Mesodermal cell (in vitro differentiated cells): Measurements from ENCODE around the gene OR6C3. TPM values are rescaled to one million over a fixed set of nuclear protein-coding genes. Genes with fewer than 3 reads are reported as not detected.
"Not testable (repeated sequence)": the region's sequence is repeated elsewhere in the genome, so short reads cannot be mapped to it uniquely, and the experiment has no call there.

Experiments
- H3K27ac ChIP-seq: 2 replicates; pipeline ENCODE4 v1.7.0; 2013; ENCODE audit warnings: mild to moderate bottlenecking, low read depth, low read length, moderate library complexity; ENCODE audit not compliant: severe bottlenecking
- H3K36me3 ChIP-seq: 2 replicates; pipeline ENCODE4 v1.7.1; 2013; ENCODE audit warnings: mild to moderate bottlenecking, low read length, moderate library complexity; ENCODE audit not compliant: control insufficient read depth, insufficient read depth
- H3K4me1 ChIP-seq: one replicate; pipeline ENCODE4 v1.7.1; 2013; ENCODE audit warnings: mild to moderate bottlenecking, low read length; ENCODE audit not compliant: insufficient read depth, control insufficient read depth, poor library complexity, severe bottlenecking
- H3K4me3 ChIP-seq: 2 replicates; pipeline ENCODE4 v1.7.0; 2013; ENCODE audit warnings: low read length, control low read depth, mild to moderate bottlenecking; ENCODE audit not compliant: insufficient read depth, poor library complexity, severe bottlenecking; ENCODE audit errors: extremely low read depth
- H3K9me3 ChIP-seq: 2 replicates; pipeline ENCODE4 v1.7.1; 2013; ENCODE audit warnings: mild to moderate bottlenecking, low read length, moderate library complexity; ENCODE audit not compliant: control insufficient read depth
- WGBS, 2 experiments: methylation state at CpG; one replicate each; pipeline ENCODE4 v1.1.5; 2013; ENCODE audit warnings: missing lambda C conversion rate in 2 of 2; ENCODE audit not compliant: insufficient coverage in 2 of 2; 5-methylcytosine and 5-hydroxymethylcytosine counted together
- polyA plus RNA-seq, 2 experiments: library from polyadenylated mRNA; stranded (reverse); fragments of 50-300 nt; gene quantifications; one replicate each; pipeline ENCODE4 v1.2.3, GENCODE V29; 2013

OR6C3 gene
- not detected for polyA plus RNA-seq (2013, experiment 1 of 2)
- not detected for polyA plus RNA-seq (2013, experiment 2 of 2)

DNA sequence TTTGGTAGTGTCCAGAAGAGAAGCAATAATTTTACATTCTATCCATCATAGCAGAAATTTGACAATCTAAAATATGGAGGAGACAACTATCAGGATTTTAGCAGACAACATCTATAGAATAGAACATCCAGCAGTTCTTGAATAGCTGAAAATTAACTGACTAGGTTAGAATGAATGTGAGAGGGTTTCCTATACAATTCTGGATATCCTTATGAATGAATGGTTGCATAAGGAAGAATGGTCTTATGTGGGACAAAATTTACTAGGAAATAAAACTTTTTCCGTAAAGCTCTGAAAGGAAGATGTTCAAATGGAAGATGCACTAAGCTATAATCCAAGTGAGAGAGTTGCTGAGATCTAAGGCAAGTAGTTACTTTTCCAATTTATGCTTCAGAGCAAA, at the start of gene OR6C3:
Gene OR6C3, plus strand, starts transcription at position 301 of the 400 bp plus-strand sequence. CDS start 955 bp downstream, outside the sequence.
- Histone ChIP-seq H3K36me3 (no peaks in the 10 kb centered on the region), H3K27ac (no peak within 1 kb of the TSS), H3K4me3 (no peak within 1 kb of the TSS), H3K4me1 (no peaks in the 10 kb centered on the region), H3K9me3 (no peaks in the 10 kb centered on the region)
- 89% methylated on average over 1 of the region's 1 CpG; no CpG with 5 or more reads in 1 of the 2 experiments for WGBS, 2 experiments

DNA sequence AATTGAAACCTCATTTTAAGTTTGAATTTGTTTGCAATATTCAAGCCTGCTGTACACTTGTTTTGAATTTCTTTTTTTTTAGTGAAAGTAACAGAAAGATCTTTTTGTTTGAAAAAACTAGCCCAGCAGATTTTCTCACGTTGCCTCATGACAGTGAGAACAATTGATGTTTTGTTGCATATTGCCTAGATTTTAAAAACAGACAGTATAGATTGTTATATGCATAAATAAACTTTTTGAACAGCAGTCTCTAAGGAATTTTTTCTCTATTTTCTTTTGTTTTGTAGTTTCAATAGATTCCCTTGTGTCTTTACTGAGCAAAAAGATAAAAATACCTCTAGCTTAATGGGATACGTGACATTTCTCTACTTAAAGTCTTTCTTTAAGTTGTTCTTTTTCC, 49.6 kb upstream of the OR6C3 start:
- Histone ChIP-seq H3K27ac (no peak overlapping the region), H3K36me3 (no peaks in the 10 kb centered on the region), H3K4me3 (no peak overlapping the region), H3K9me3 (peaks cover 3% of the 10 kb centered on the region), H3K4me1 (no peaks in the 10 kb centered on the region)
- WGBS, 2 experiments, result no CpG with 5 or more reads among the region's 2 CpGs

DNA sequence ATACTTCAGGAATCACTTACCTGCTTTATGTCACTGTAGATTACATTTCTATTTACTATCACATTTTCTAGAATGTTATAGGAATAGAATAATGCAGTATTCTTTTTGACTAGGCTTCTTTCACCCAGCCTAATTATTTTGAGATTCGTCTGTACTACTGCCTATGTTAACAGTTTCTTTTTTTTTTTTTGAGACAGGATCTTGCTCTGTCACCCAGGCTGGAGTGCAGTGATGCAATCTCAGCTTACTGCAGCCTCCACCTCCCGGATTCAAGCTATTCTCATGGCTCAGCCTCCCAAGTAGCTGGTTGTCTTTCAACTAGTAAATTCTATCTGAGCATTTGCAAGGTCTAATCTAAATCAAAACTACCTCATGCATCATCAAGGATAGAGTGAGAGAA, 40.5 kb upstream of the OR6C3 start:
- H3K36me3 ChIP-seq, result no peaks in the 10 kb centered on the region
- no peak overlapping the region for H3K27ac ChIP-seq
- no peaks in the 10 kb centered on the region for H3K4me1 ChIP-seq
- 67 to 71% methylated on average over 1 of the region's 2 CpGs for WGBS, 2 experiments
- H3K9me3 ChIP-seq, result no peaks in the 10 kb centered on the region
- H3K4me3 ChIP-seq, result no peak overlapping the region

DNA sequence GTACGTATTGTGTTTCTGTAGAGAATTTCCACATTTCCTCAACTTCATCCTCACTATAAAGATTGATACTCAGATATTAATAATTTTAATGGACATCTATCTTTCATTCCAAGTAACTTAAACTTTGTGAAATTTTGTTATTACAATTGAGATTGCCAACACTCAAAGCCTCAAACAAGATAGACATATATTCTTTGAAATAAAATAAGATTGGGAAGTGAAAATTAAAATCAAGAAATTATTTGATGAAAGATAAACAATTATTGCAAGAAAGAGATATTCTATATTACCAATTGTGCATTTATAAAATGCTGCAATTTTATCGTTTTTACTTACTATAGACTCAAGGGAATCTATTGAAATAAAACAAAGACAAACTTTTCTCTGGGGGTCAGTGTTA, 34.1 kb upstream of the OR6C3 start, which contains the start of gene OR6C6:
Gene OR6C6, minus strand, starts transcription at position 101 of the 400 bp plus-strand sequence. CDS start 1,337 bp downstream, outside the sequence.
- Histone ChIP-seq H3K27ac (no peak within 1 kb of the TSS), H3K9me3 (no peaks in the 10 kb centered on the region), H3K4me3 (no peak within 1 kb of the TSS), H3K36me3 (no peaks in the 10 kb centered on the region), H3K4me1 (no peaks in the 10 kb centered on the region)
- WGBS, 2 experiments, result no CpG with 5 or more reads among the region's 2 CpGs

DNA sequence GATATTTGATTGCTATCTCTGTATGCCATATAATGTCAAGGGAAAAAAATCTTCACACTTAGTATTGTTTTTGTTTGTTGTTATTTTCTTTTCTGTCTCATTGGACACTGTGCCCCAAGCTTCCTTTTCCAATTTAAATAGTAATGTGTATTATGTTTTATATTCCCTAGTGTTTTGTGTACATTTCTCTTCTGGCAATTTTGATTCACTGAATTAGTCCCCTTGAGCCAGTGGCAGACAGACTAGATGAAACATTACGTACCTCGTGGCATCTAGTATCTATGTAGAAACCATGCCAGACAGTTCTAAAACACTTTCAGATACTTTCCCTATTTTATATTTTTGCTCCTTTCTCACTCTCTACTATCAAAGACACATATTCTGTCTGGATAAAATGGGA, 16.5 kb upstream of the OR6C3 start, which contains the start of gene OR6C1:
Gene OR6C1, plus strand, starts transcription at position 301 of the 400 bp plus-strand sequence. CDS start 6,257 bp downstream, outside the sequence.
- Histone ChIP-seq H3K36me3 (no peaks in the 10 kb centered on the region), H3K4me1 (peaks cover 2% of the 10 kb centered on the region), H3K4me3 (no peak within 1 kb of the TSS), H3K9me3 (no peaks in the 10 kb centered on the region), H3K27ac (no peak within 1 kb of the TSS)
- 80 to 100% methylated on average over 1 to 2 of the region's 2 CpGs for WGBS, 2 experiments

DNA sequence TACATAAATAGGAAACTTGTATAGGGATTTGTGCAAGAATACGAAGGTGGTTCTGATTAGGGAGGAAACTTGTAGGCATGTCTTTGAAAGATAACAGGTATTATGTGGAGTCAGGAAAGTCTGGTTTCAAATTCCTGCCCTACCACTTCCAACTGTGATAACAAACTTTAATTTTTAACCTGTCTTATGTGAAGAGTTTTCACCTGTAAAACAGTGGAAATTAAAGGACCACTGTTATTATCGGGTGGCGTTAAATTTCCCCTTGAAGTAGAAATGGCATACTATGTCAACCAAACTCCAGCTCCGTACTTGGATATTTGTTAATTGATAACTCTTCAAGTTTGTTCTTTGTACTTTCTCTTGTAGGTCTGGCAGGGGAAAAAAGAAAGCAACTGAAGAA, 10.3 kb upstream of the OR6C3 start:
- no peaks in the 10 kb centered on the region for H3K4me1 ChIP-seq
- H3K9me3 ChIP-seq, result no peaks in the 10 kb centered on the region
- H3K27ac ChIP-seq, result no peak overlapping the region
- H3K36me3 ChIP-seq, result no peaks in the 10 kb centered on the region
- WGBS, 2 experiments, result no CpG with 5 or more reads among the region's 4 CpGs
- no peak overlapping the region for H3K4me3 ChIP-seq

DNA sequence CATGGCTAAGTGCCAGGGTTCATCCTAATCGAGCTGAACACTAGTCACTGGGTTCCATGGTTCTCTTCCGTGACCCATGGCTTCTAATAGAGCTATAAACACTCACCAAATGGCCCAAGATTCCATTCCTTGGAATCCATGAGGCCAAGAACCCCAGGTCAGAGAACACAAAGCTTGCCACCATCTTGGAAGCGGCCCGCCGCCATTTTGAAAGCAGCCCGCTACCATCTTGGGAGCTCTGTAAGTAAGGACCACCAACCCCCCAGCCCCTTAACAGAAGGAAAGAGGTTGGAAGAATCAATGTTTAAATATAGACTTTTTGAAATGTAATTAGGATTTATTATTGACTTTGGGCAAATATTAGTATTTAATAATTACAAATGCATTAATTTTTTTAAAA, 4.7 kb upstream of the OR6C3 start:
- H3K27ac ChIP-seq, H3K9me3 ChIP-seq, H3K4me3 ChIP-seq, H3K4me1 ChIP-seq, H3K36me3 ChIP-seq: not testable (repeated sequence)
- WGBS, 2 experiments, result 94 to 100% methylated on average over 1 to 2 of the region's 6 CpGs

DNA sequence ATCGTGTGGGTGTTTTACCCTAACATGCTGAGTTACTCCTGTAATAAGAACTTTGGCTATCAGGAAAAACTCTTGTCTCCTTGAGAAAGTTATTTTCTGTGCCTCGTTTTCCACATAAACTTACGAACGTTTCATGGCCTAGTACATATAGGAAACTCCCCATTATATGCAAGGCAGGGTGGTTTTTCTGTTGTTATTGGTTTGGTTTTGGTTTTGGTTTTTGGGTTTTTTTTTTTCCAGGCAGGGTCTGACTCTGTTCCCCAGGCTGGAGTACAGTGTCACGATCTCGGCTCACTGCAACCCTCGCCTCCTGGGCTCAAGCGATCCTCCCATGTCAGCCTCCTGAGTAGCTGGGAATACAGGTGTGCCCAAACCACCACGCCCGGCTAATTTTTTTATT, 5.5 kb downstream of the OR6C3 start:
- H3K4me3 ChIP-seq, result no peak overlapping the region
- no peaks in the 10 kb centered on the region for H3K9me3 ChIP-seq
- H3K36me3 ChIP-seq, result no peaks in the 10 kb centered on the region
- H3K4me1 ChIP-seq, result no peaks in the 10 kb centered on the region
- H3K27ac ChIP-seq, result no peak overlapping the region
- WGBS, 2 experiments, result 87 to 88% methylated on average over 7 of the region's 10 CpGs

DNA sequence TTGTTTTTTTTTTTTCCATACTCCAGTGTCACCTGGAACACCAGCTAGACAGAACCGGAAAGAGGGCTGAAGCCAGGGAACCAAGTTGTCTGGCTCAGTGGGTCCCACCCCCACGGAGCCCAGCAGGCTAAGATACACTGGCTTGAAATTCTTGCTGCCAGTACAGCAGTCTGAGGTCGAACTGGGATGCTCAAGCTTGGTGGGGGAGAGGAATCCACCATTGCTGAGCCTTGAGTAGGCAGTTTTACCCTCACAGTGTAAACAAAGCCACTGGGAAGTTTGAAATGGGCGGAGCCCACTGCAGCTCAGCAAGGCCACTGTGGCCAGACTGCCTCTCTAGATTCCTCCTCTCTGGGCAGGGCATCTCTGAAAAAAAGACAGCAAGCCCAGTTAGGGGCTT, 24.8 kb downstream of the OR6C3 start:
- WGBS, 2 experiments, result 77 to 100% methylated on average over 2 to 3 of the region's 4 CpGs
- H3K9me3 ChIP-seq, H3K4me1 ChIP-seq, H3K4me3 ChIP-seq, H3K36me3 ChIP-seq, H3K27ac ChIP-seq: not testable (repeated sequence)

DNA sequence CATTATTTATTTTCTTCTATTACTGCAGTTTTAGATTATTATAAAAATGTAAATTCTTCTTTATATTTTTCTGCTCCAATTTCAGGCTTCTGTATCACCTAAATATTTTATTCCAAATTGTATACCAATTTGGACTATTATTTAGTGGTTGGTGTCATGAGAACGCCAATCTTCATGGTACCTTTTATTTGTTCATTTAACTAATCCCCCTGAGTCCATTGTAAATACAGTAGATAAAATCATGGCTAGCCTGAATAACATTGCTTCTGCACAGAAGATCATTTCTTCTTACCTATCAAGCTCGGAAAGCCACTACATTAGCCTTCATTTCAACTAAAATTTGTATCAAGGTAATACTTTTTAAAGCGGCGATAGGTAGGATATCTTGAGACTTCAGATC, 32.1 kb downstream of the OR6C3 start, which contains the start of gene OR6C75:
Gene OR6C75, plus strand, starts transcription at position 301 of the 400 bp plus-strand sequence. CDS start 2,136 bp downstream, outside the sequence.
- Histone ChIP-seq H3K9me3 (no peaks in the 10 kb centered on the region), H3K4me3 (no peak within 1 kb of the TSS), H3K36me3 (no peaks in the 10 kb centered on the region), H3K27ac (no peak within 1 kb of the TSS), H3K4me1 (no peaks in the 10 kb centered on the region)
- 100% methylated on average over 1 of the region's 4 CpGs; no CpG with 5 or more reads in 1 of the 2 experiments for WGBS, 2 experiments

DNA sequence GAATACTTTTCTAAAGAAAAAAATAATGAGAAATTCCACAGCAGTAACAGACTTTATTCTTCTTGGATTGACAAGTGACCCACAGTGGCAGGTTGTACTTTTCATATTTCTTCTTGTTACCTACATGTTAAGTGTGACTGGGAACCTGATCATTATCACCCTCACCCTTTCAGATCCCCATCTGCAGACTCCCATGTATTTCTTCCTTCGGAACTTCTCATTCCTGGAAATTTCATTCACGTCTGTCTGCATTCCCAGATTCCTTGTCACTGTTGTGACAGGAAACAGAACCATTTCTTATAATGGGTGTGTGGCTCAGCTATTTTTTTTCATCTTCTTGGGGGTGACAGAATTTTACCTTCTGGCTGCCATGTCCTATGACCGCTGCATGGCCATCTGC, 34.5 kb downstream of the OR6C3 start:
- Histone ChIP-seq H3K4me1 (no peaks in the 10 kb centered on the region), H3K36me3 (no peaks in the 10 kb centered on the region), H3K4me3 (no peak overlapping the region), H3K9me3 (no peaks in the 10 kb centered on the region), H3K27ac (no peak overlapping the region)
- WGBS, 2 experiments, result 85 to 100% methylated on average over 3 of the region's 3 CpGs
